ENCODE measurements around the gene MRPL28.
"Not testable (repeated sequence)": the region's sequence is repeated elsewhere in the genome, so short reads cannot be mapped to it uniquely, and the experiment has no call there.

MRPL28 gene

DNA sequence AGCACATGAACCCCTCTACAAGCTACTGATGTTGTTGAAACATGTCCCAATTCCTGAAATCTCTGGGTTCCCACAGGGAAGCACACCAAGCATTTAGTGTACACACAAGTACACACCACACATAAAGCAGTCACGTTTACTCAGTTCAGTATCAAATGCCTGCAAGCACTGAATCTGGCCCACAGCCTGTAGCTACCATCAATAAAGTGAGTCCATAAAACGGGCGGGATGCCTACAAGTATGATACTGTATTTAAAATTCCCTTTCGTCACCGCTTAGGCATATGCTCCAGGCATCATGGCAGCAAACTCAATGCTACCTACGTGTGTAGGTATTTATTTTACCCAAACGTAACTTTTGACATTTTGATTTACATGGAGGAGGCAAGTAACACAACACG lies 20.1 kb downstream of the MRPL28 start:
- no peak for DNase-seq
- intact Hi-C loops (cut with DNase I; ENCODE audit: low total_unique reads): loop anchor here (5.0 kb wide), 1 partner anchor 52 kb away; the partner anchor contains the start of gene DECR2
- Histone ChIP-seq H3K4me1 (peaks cover 0 to 23% (median 16%) of the 10 kb centered on the region in 4 donors), H3K4me3 (no peak overlapping the region), H3K27me3 (no peaks in the 10 kb centered on the region), H3K9me3 (no peaks in the 10 kb centered on the region), H3K27ac (no peak overlapping the region), H3K36me3 (peaks cover 8 to 26% (median 13%) of the 10 kb centered on the region in 3 donors)
- TF ChIP-seq, protein P1, sequence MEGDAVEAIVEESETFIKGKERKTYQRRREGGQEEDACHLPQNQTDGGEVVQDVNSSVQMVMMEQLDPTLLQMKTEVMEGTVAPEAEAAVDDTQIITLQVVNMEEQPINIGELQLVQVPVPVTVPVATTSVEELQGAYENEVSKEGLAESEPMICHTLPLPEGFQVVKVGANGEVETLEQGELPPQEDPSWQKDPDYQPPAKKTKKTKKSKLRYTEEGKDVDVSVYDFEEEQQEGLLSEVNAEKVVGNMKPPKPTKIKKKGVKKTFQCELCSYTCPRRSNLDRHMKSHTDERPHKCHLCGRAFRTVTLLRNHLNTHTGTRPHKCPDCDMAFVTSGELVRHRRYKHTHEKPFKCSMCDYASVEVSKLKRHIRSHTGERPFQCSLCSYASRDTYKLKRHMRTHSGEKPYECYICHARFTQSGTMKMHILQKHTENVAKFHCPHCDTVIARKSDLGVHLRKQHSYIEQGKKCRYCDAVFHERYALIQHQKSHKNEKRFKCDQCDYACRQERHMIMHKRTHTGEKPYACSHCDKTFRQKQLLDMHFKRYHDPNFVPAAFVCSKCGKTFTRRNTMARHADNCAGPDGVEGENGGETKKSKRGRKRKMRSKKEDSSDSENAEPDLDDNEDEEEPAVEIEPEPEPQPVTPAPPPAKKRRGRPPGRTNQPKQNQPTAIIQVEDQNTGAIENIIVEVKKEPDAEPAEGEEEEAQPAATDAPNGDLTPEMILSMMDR (IDR thresholded peaks at IDR 0.05): no peak

DNA sequence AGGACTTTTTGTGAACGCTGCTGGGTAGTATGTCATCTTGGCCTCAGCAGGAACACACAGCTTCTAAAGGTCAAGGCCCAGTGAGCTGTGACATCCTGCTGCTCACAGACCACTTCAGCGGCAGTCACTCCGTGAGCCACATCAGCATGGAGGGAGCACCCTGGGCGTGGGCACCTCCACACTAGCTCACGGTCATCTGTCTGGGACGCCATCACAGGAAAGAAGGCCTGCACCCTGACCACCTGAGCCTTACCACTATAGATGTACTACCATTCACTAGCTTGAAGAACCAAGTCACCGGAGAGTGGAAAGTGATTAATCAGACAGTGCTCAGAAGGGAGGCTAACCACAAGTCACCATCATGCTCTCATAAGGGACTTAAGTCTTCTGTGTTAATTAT lies 21.1 kb downstream of the MRPL28 start:
- no peak overlapping the region for H3K27ac ChIP-seq
- peaks cover 8 to 36% (median 21%) of the 10 kb centered on the region in 3 donors for H3K36me3 ChIP-seq
- intact Hi-C loops (cut with DNase I; ENCODE audit: low total_unique reads): loop anchor here (5.0 kb wide), 1 partner anchor 112 kb away; no protein-coding TSS in a partner anchor
- DNase-seq: no peak
- H3K27me3 ChIP-seq: no peaks in the 10 kb centered on the region
- H3K4me1 ChIP-seq: peaks cover 0 to 23% (median 16%) of the 10 kb centered on the region in 4 donors
- no peaks in the 10 kb centered on the region for H3K9me3 ChIP-seq
- H3K4me3 ChIP-seq: no peak overlapping the region
- TF ChIP-seq, protein P1 (IDR thresholded peaks at IDR 0.05): no peak

GRCh38 chr16:348495-348894 lies 21.8 kb downstream of the MRPL28 start:
- intact Hi-C loops (cut with DNase I; ENCODE audit: low total_unique reads): loop anchor here (5.0 kb wide), 1 partner anchor 111 kb away; no protein-coding TSS in a partner anchor
- not testable (repeated sequence) for H3K27me3 ChIP-seq

GRCh38 chr16:347203-347602 lies 23.1 kb downstream of the MRPL28 start:
- TF ChIP-seq, protein P1 (IDR thresholded peaks at IDR 0.05): no peak

More at GRCh38 chr16:348495-348894, 21.8 kb downstream of the MRPL28 start:
- Histone ChIP-seq H3K4me1 (peaks cover 0 to 19% (median 16%) of the 10 kb centered on the region in 4 donors), H3K36me3 (peaks cover 8 to 43% (median 21%) of the 10 kb centered on the region in 3 donors)
- not testable (repeated sequence) for DNase-seq, H3K9me3 ChIP-seq, H3K27ac ChIP-seq, H3K4me3 ChIP-seq

DNA sequence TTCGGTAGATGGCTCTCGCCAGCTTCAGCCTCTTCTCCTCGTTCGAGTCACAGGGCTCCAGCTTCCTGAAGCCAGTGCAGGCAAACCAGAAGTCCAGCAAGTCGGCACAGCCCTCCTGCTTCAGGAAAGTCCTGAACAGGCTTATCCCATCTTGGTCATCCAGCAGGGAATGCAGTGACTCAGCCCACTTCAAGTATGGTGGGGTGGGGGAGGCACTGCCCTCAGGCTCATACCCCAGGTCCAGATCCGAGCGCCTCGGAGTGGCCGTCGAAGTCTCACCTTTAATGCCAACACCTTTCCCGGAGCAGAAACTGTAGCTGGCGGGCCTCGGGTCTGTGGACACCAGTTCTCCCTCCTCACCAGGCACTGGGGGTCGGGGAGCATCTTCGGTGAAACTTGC lies 23.8 kb downstream of the MRPL28 start:
- no peak overlapping the region for H3K4me3 ChIP-seq
- peaks cover 8 to 58% (median 28%) of the 10 kb centered on the region in 3 donors for H3K36me3 ChIP-seq
- no peaks in the 10 kb centered on the region for H3K27me3 ChIP-seq

More at GRCh38 chr16:347203-347602, 23.1 kb downstream of the MRPL28 start:
- H3K36me3 ChIP-seq: peaks cover 8 to 56% (median 28%) of the 10 kb centered on the region in 3 donors
- peaks cover 0 to 15% (median 12%) of the 10 kb centered on the region in 4 donors for H3K4me1 ChIP-seq
- no peak overlapping the region for H3K27ac ChIP-seq
- DNase-seq: no peak
- intact Hi-C loops (cut with DNase I; ENCODE audit: low total_unique reads): loop anchor here (5.0 kb wide), 1 partner anchor 110 kb away; no protein-coding TSS in a partner anchor
- no peaks in the 10 kb centered on the region for H3K9me3 ChIP-seq
- no peaks in the 10 kb centered on the region for H3K27me3 ChIP-seq
- no peak overlapping the region for H3K4me3 ChIP-seq

DNA sequence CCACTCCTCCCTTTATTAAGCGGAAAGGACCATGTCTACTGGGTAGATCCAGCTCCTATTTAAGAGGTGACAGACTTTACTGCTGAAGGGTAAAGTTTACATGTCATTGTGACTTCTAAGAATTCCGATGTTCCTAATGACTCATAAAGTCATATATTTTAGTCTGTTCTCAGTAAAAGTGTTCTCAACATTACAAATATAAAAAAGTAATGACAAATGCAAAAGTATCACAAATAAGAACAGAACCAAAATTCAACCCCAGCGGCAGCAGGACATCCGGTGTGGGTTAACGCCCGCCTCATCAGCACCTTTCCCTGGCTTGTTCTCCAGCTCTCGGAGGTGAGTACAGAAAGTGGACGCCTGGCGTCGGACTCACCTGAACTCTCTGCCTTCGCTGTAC lies 24.6 kb downstream of the MRPL28 start:
- H3K9me3 ChIP-seq: no peaks in the 10 kb centered on the region
- DNase-seq: no peak
- H3K27me3 ChIP-seq: no peaks in the 10 kb centered on the region
- intact Hi-C loops (cut with DNase I; ENCODE audit: low total_unique reads): loop anchor here (5.0 kb wide), 1 partner anchor 108 kb away; no protein-coding TSS in a partner anchor
- peaks cover 8 to 64% (median 28%) of the 10 kb centered on the region in 3 donors for H3K36me3 ChIP-seq
- H3K4me3 ChIP-seq: no peak overlapping the region
- no peak overlapping the region for H3K27ac ChIP-seq
- TF ChIP-seq, protein P1 (IDR thresholded peaks at IDR 0.05): no peak
- peaks cover 0 to 4% (median 2%) of the 10 kb centered on the region in 4 donors for H3K4me1 ChIP-seq

More for the DNA sequence above, 23.8 kb downstream of the MRPL28 start:
- TF ChIP-seq, protein P1 (IDR thresholded peaks at IDR 0.05): no peak
- no peak for DNase-seq
- H3K27ac ChIP-seq: no peak overlapping the region
- no peaks in the 10 kb centered on the region for H3K9me3 ChIP-seq
- peaks cover 0 to 12% (median 9%) of the 10 kb centered on the region in 4 donors for H3K4me1 ChIP-seq
- intact Hi-C loops (cut with DNase I; ENCODE audit: low total_unique reads): loop anchor here (5.0 kb wide), 1 partner anchor 109 kb away; no protein-coding TSS in a partner anchor

Data from tibial artery (tissue), 4 donors.